Activated naive CD8-positive, alpha-beta T cell treated with anti-CD3 and anti-CD28 coated beads for 36 hours (primary cell): ENCODE measurements around the gene SSTR5. TPM values are rescaled to one million over a fixed set of nuclear protein-coding genes. Genes with fewer than 3 reads are reported as not detected.
"Not testable (repeated sequence)": the region's sequence is repeated elsewhere in the genome, so short reads cannot be mapped to it uniquely, and the experiment has no call there.

Source experiments
- DNase-seq: peaks from one replicate; pipeline ENCODE4 v3.0.0; 2021
- H3K27ac Mint-ChIP-seq: one replicate; pipeline ENCODE4 v1.8.0; 2022; ENCODE audit warnings: mild to moderate bottlenecking, moderate library complexity, mixed read lengths
- H3K27me3 Mint-ChIP-seq: one replicate; pipeline ENCODE4 v1.8.0; 2022; ENCODE audit warnings: mild to moderate bottlenecking, mixed read lengths
- H3K36me3 Mint-ChIP-seq: one replicate; pipeline ENCODE4 v1.8.0; 2021; ENCODE audit warnings: mild to moderate bottlenecking, mixed read lengths
- H3K4me1 Mint-ChIP-seq: one replicate; pipeline ENCODE4 v1.8.0; 2021; ENCODE audit warnings: mixed read lengths
- H3K4me3 Mint-ChIP-seq: one replicate; pipeline ENCODE4 v1.8.0; 2022; ENCODE audit warnings: mild to moderate bottlenecking, moderate library complexity, mixed read lengths
- H3K9me3 Mint-ChIP-seq: one replicate; pipeline ENCODE4 v1.8.0; 2022; ENCODE audit warnings: mixed read lengths
- total RNA-seq, 2 experiments: library from RNA; stranded (reverse); gene quantifications; one replicate each; pipeline ENCODE4 v1.2.3, GENCODE V29; 2021

SSTR5 gene
- total RNA-seq, 2 experiments from 2014 or later = not detected

GRCh38 chr16:1082266-1082951 lies 9.9 kb downstream of the SSTR5 start:
- H3K4me3 Mint-ChIP-seq = no peak overlapping the region
- no peaks in the 10 kb centered on the region for H3K36me3 Mint-ChIP-seq
- H3K9me3 Mint-ChIP-seq = peaks cover 12% of the 10 kb centered on the region
- H3K27me3 Mint-ChIP-seq = peaks cover 31% of the 10 kb centered on the region
- H3K4me1 Mint-ChIP-seq = no peaks in the 10 kb centered on the region
- no peak for DNase-seq
- H3K27ac Mint-ChIP-seq = no peak overlapping the region

GRCh38 chr16:1082952-1083675 lies 10.6 kb downstream of the SSTR5 start:
- H3K36me3 Mint-ChIP-seq = no peaks in the 10 kb centered on the region
- no peak overlapping the region for H3K27ac Mint-ChIP-seq
- H3K9me3 Mint-ChIP-seq = peaks cover 12% of the 10 kb centered on the region
- no peaks in the 10 kb centered on the region for H3K4me1 Mint-ChIP-seq
- H3K27me3 Mint-ChIP-seq = peaks cover 35% of the 10 kb centered on the region
- H3K4me3 Mint-ChIP-seq = no peak overlapping the region
- DNase-seq = no peak

- Mint-ChIP-seq H3K4me1 (no peaks in the 10 kb centered on the region), H3K9me3 (peaks cover 12% of the 10 kb centered on the region), H3K36me3 (no peaks in the 10 kb centered on the region), H3K4me3 (no peak overlapping the region), H3K27me3 (peaks cover 32% of the 10 kb centered on the region), H3K27ac (no peak overlapping the region)
- no peak for DNase-seq
Measured at GRCh38 chr16:1084971-1085370, 12.4 kb downstream of the SSTR5 start.

GRCh38 chr16:1086443-1086842 lies 13.9 kb downstream of the SSTR5 start:
- H3K4me1 Mint-ChIP-seq, H3K36me3 Mint-ChIP-seq, DNase-seq, H3K4me3 Mint-ChIP-seq, H3K27ac Mint-ChIP-seq: not testable (repeated sequence)
- Mint-ChIP-seq H3K27me3 (peaks cover 27% of the 10 kb centered on the region), H3K9me3 (peaks cover 12% of the 10 kb centered on the region)

- Mint-ChIP-seq H3K27ac (no peak overlapping the region), H3K27me3 (peaks cover 22% of the 10 kb centered on the region), H3K4me1 (no peaks in the 10 kb centered on the region), H3K4me3 (no peak overlapping the region), H3K9me3 (peaks cover 12% of the 10 kb centered on the region), H3K36me3 (peaks cover 5% of the 10 kb centered on the region)
- DNase-seq = no peak
Measured at GRCh38 chr16:1088295-1089170, 16.0 kb downstream of the SSTR5 start.

- Mint-ChIP-seq H3K27me3 (peaks cover 17% of the 10 kb centered on the region), H3K9me3 (peaks cover 12% of the 10 kb centered on the region), H3K4me3 (no peak overlapping the region), H3K27ac (no peak overlapping the region), H3K36me3 (peaks cover 5% of the 10 kb centered on the region), H3K4me1 (no peaks in the 10 kb centered on the region)
- no peak for DNase-seq
Measured at GRCh38 chr16:1089439-1089821, 16.9 kb downstream of the SSTR5 start.

GRCh38 chr16:1089822-1090619 lies 17.5 kb downstream of the SSTR5 start:
- Mint-ChIP-seq H3K9me3 (peaks cover 9% of the 10 kb centered on the region), H3K4me3 (no peak overlapping the region), H3K4me1 (no peaks in the 10 kb centered on the region), H3K27ac (no peak overlapping the region), H3K27me3 (peaks cover 15% of the 10 kb centered on the region), H3K36me3 (peaks cover 5% of the 10 kb centered on the region)
- DNase-seq = no peak

- Mint-ChIP-seq H3K27me3 (peaks cover 12% of the 10 kb centered on the region), H3K4me3 (no peak overlapping the region), H3K4me1 (no peaks in the 10 kb centered on the region), H3K9me3 (no peaks in the 10 kb centered on the region), H3K27ac (no peak overlapping the region), H3K36me3 (peaks cover 5% of the 10 kb centered on the region)
- no peak for DNase-seq
Measured at GRCh38 chr16:1090620-1091587, 18.4 kb downstream of the SSTR5 start.

GRCh38 chr16:1091992-1092552 lies 19.5 kb downstream of the SSTR5 start:
- H3K27me3 Mint-ChIP-seq = peaks cover 12% of the 10 kb centered on the region

GRCh38 chr16:1092685-1093283 lies 20.2 kb downstream of the SSTR5 start:
- DNase-seq, H3K4me3 Mint-ChIP-seq, H3K9me3 Mint-ChIP-seq, H3K27ac Mint-ChIP-seq, H3K27me3 Mint-ChIP-seq, H3K4me1 Mint-ChIP-seq, H3K36me3 Mint-ChIP-seq: not testable (repeated sequence)

More at GRCh38 chr16:1091992-1092552, 19.5 kb downstream of the SSTR5 start:
- H3K9me3 Mint-ChIP-seq = no peaks in the 10 kb centered on the region
- no peak overlapping the region for H3K27ac Mint-ChIP-seq
- H3K4me1 Mint-ChIP-seq = no peaks in the 10 kb centered on the region
- no peak overlapping the region for H3K4me3 Mint-ChIP-seq
- peaks cover 5% of the 10 kb centered on the region for H3K36me3 Mint-ChIP-seq
- no peak for DNase-seq

GRCh38 chr16:1093284-1094123 lies 21.0 kb downstream of the SSTR5 start:
- DNase-seq = peak; percentile 54
- Mint-ChIP-seq H3K27ac (no peak overlapping the region), H3K36me3 (peaks cover 5% of the 10 kb centered on the region), H3K27me3 (peaks cover 7% of the 10 kb centered on the region), H3K9me3 (no peaks in the 10 kb centered on the region), H3K4me1 (no peaks in the 10 kb centered on the region), H3K4me3 (no peak overlapping the region)

- DNase-seq = no peak
- Mint-ChIP-seq H3K4me1 (no peaks in the 10 kb centered on the region), H3K9me3 (no peaks in the 10 kb centered on the region), H3K27me3 (peaks cover 7% of the 10 kb centered on the region), H3K36me3 (peaks cover 5% of the 10 kb centered on the region), H3K4me3 (no peak overlapping the region), H3K27ac (no peak overlapping the region)
Measured at GRCh38 chr16:1094124-1094479, 21.6 kb downstream of the SSTR5 start.
